HL-60/S4 treated with retinoic acid at 250 ng/mL for 4 days and 3 days (cell line): ENCODE data around the gene LMCD1.

Source experiments
- in situ Hi-C: fragments of 300-500 bp; cut with MboI; formaldehyde crosslinking; loops from 2 replicates; pipeline ENCODE4 v1.7.0; 2022; ENCODE audit warnings: low sequenced_read_pairs

The LMCD1 gene

GRCh38 chr3:8608041-8608790 is 106.6 kb downstream of the LMCD1 start:
- in situ Hi-C loops = no loop called here

DNA sequence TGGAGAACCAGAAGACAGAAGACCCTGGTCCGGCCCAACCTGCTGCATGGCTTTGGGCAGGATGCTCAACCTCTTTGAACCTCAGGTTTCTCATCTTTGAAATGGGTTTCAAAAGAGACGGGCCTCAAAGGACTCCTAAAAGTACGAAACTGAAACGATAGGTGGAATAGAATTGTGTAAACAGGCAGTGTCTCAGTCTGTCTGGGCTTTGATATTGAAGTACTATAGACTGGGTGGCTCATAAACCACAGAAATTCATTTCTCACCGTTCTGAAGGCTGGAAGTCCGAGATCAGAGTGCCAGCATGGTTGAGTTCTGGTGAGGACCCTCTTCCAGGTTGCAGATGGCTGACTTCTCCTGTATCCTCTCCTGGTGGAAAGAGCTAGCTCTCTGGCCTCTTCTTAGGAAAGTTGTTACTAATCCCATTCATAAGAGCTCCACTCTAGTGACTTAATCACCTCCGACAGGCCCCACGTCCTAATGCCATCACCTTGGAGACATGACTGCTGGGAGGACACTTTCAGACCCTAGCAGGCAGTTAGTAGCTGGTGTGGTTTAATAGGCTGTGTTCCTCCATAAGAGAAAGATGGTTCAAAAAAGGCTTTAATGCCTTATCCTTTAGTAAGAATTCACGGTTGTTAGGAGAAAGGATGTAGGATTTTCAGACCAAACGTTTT is 107.3 kb downstream of the LMCD1 start:
- in situ Hi-C loops = no loop called here

GRCh38 chr3:8610951-8611350 is 109.3 kb downstream of the LMCD1 start:
- in situ Hi-C loops = no loop called here

DNA sequence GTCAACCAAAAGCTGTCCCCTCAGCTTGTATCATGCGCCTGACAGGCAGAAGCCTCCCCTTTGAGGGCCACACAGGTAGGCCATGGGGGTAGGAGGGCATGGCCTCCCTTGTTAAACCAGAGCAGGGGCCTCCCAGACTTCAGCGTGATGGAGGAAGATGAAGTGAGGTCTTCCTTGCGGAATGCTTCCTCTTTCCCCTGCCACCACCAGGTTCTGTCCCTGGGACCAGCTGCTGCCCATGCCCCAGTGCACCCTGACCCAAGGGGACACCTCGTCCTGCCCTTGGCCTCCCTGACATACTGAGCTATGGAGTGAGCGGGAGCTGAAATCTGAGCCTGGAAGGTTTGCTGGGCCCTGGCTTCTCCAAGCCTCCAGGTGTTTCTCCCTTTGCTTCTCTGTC is 116.3 kb downstream of the LMCD1 start:
- in situ Hi-C loops = no loop called here

- in situ Hi-C loops = no loop called here
Measured at GRCh38 chr3:8618950-8619349, 117.3 kb downstream of the LMCD1 start.

GRCh38 chr3:8619548-8619947 is 117.9 kb downstream of the LMCD1 start:
- in situ Hi-C loops = no loop called here

DNA sequence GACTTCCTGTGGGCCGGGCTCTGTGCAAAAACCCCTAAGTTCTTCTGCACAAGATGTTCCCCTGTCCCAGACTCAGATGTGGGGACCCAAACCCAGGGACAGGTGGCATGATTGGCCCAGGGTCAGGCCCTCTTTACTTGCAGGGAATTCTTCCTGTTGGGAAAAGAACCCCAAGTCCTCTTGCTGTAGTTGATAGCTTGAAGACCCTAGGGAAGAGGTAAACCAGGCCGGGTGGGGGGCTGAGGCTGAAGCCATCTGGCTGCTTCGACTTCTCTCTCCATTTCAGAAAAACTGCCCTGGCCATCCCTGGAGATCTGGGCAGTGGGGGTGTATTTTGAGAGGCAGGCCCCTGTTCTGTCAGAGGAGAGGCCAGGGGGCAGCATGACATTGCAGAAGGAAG is 119.5 kb downstream of the LMCD1 start:
- in situ Hi-C loops = no loop called here

DNA sequence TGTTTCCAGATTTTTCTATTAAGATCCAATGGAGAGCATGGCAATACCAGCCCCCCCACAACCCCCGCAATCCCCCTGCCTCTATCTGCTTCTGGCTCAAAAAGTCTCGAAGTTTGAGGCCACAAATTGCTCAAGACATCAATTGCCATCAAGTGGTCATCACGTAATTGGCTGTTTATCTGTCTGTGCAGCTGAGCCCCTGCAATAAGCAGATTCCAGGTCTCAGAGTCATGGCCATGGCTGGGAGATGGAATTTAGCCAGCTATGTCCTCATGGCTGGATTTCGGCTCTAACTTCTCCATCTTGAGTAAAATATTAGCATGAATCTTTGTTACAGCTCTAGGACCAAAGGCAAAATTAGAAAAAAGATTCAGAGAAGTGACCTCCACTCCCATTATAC is 120.2 kb downstream of the LMCD1 start:
- in situ Hi-C loops = no loop called here

GRCh38 chr3:8622873-8623691 is 121.5 kb downstream of the LMCD1 start:
- in situ Hi-C loops = no loop called here

- in situ Hi-C loops = no loop called here
Measured at GRCh38 chr3:8623741-8624140, 122.1 kb downstream of the LMCD1 start.
